A549 (cell line): Measurements from ENCODE around the gene SOS1. TPM values are rescaled to one million over a fixed set of nuclear protein-coding genes. Genes with fewer than 3 reads are reported as not detected.

Experiments used
- ATAC-seq, 2 experiments: fragments of 200-7000 bp in 1 of 2; fragments of >200 bp in 1 of 2; cut with Nextera tagmentation in 1 of 2; cut with Tn5 transposase in 1 of 2; 3 replicates each; pipeline versions ENCODE4 v1.8.0 to v1.9.1; 2018 to 2020; ENCODE audit warnings: mild to moderate bottlenecking in 1 of 2, moderate library complexity in 1 of 2
- CTCF ChIA-PET: fragments of 300-600 bp; sonication (Branson Sonifier 250); formaldehyde crosslinking; extraction: SDS; loops from one replicate; lab custom pipeline; 2021; ENCODE audit warnings: antibody characterized with exemption, inconsistent platforms; lab: Yijun Ruan, JAX
- POLR2A ChIA-PET: fragments of 350-600 bp; formaldehyde crosslinking; extraction: SDS; loops from one replicate; lab custom pipeline; 2021; ENCODE audit warnings: antibody characterized with exemption, inconsistent platforms; lab: Yijun Ruan, JAX
- DNase-seq, 2 experiments: peaks; one replicate each; pipeline versions ENCODE4 v3.0.0 to v3.0.0-alpha.2; 2011 to 2016; ENCODE audit warnings: low read depth in 1 of 2, low spot score in 1 of 2
- FAIRE-seq: peaks from 2 replicates; lab custom pipeline; 2011; peaks lifted over from hg19 to GRCh38; lab: Jason Lieb, UNC
- H3K27ac ChIP-seq, 2 experiments: fragments of >200 bp; sonication (Bioruptor Twin); formaldehyde crosslinking; 3 replicates each; pipeline ENCODE4 v1.5.1; 2016 to 2017
- H3K4me1 ChIP-seq: fragments of >200 bp; sonication (Bioruptor Twin); formaldehyde crosslinking; 3 replicates; pipeline ENCODE4 v1.6.1; 2016
- H3K4me2 ChIP-seq: fragments of >200 bp; sonication (Bioruptor Twin); formaldehyde crosslinking; 3 replicates; pipeline ENCODE4 v1.6.1; 2016
- H3K4me3 ChIP-seq: fragments of >200 bp; sonication (Bioruptor Twin); formaldehyde crosslinking; 3 replicates; pipeline ENCODE4 v1.5.1; 2016
- H3K9me3 ChIP-seq: fragments of >200 bp; sonication (Bioruptor Twin); formaldehyde crosslinking; 3 replicates; pipeline ENCODE4 v1.6.1; 2016
- ATOH8 ChIP-seq: fragments of 250-450 bp; sonication (Bioruptor Pico); IDR thresholded peaks from 2 replicates; pipeline ENCODE4 v1.5.0; 2020; ENCODE audit warnings: low read depth, mild to moderate bottlenecking, moderate library complexity
- CBX2 ChIP-seq: fragments of 200-600 bp; sonication (generic); IDR thresholded peaks from 2 replicates; pipeline ENCODE4 v1.6.1; 2016; ENCODE audit warnings: low read depth, mild to moderate bottlenecking, borderline replicate concordance
- CEBPB ChIP-seq, 2 experiments: fragments of >200 bp in 1 of 2; sonication (Bioruptor Twin) in 1 of 2; formaldehyde crosslinking in 1 of 2; IDR thresholded peaks; 2 replicates each; pipeline ENCODE4 v1.6.1; 2012 to 2016
- CTCF ChIP-seq: fragments of >200 bp; sonication (Bioruptor Twin); formaldehyde crosslinking; IDR thresholded peaks from 3 replicates; pipeline ENCODE4 v1.5.1; 2016
- EHMT2 ChIP-seq: fragments of 200-600 bp; sonication (generic); IDR thresholded peaks from 2 replicates; pipeline ENCODE4 v1.6.1; 2016; ENCODE audit warnings: antibody characterized with exemption, low read depth, mild to moderate bottlenecking, moderate library complexity
- EP300 ChIP-seq, 2 experiments: fragments of >200 bp; sonication (Bioruptor Twin); formaldehyde crosslinking; IDR thresholded peaks; 2 replicates in 1 of 2; 3 replicates in 1 of 2; pipeline ENCODE4 v1.6.1; 2016 to 2017
- ESRRA ChIP-seq: fragments of 150-350 bp; IDR thresholded peaks from 2 replicates; pipeline ENCODE4 v1.6.1; 2014; ENCODE audit warnings: mild to moderate bottlenecking, low read length, borderline replicate concordance
- FOSL2 ChIP-seq, 2 experiments: fragments of 450-650 bp in 1 of 2; fragments of >200 bp in 1 of 2; sonication (Bioruptor Twin) in 1 of 2; formaldehyde crosslinking; IDR thresholded peaks; 2 replicates each; pipeline versions ENCODE4 v1.5.0 to v1.6.1; 2016 to 2020; ENCODE audit warnings: mild to moderate bottlenecking in 1 of 2, moderate library complexity in 1 of 2
- HDAC2 ChIP-seq: fragments of 200-600 bp; sonication (generic); IDR thresholded peaks from 2 replicates; pipeline ENCODE4 v1.6.1; 2016
- HEYL ChIP-seq: fragments of 250-450 bp; sonication (Bioruptor Pico); IDR thresholded peaks from 2 replicates; pipeline ENCODE4 v1.8.0; 2021; ENCODE audit warnings: mild to moderate bottlenecking, moderate library complexity
- HOXB5 ChIP-seq: fragments of 250-450 bp; sonication (Bioruptor Pico); IDR thresholded peaks from 2 replicates; pipeline ENCODE4 v1.5.0; 2020; ENCODE audit warnings: mild to moderate bottlenecking, moderate library complexity
- KDM5A ChIP-seq: fragments of 200-600 bp; sonication (generic); IDR thresholded peaks from 2 replicates; pipeline ENCODE4 v1.6.1; 2016; ENCODE audit warnings: antibody characterized with exemption, mild to moderate bottlenecking
- MAFK ChIP-seq: fragments of 450-650 bp; IDR thresholded peaks from 2 replicates; pipeline ENCODE4 v1.6.1; 2014; ENCODE audit not compliant: partially characterized antibody
- MAX ChIP-seq: IDR thresholded peaks from 2 replicates; pipeline ENCODE4 v1.6.1; 2012
- NFE2L2 ChIP-seq: fragments of 150-350 bp; conservative IDR thresholded peaks from 2 replicates; pipeline ENCODE4 v1.6.1; 2014; ENCODE audit warnings: low read length
- PHF8 ChIP-seq: fragments of 200-600 bp; sonication (generic); IDR thresholded peaks from 2 replicates; pipeline ENCODE4 v1.6.1; 2016; ENCODE audit warnings: low read depth, mild to moderate bottlenecking, antibody characterized with exemption, moderate library complexity, borderline replicate concordance
- RCOR1 ChIP-seq: fragments of 150-350 bp; IDR thresholded peaks from 2 replicates; pipeline ENCODE4 v1.6.1; 2014; ENCODE audit warnings: antibody characterized with exemption, low read length, low read depth
- RFX5 ChIP-seq: fragments of 450-650 bp; IDR thresholded peaks from 2 replicates; pipeline ENCODE4 v1.7.1; 2014; ENCODE audit warnings: antibody characterized with exemption, mild to moderate bottlenecking, moderate library complexity
- RNF2 ChIP-seq: fragments of 200-600 bp; sonication (generic); IDR thresholded peaks from 2 replicates; pipeline ENCODE4 v1.6.1; 2016; ENCODE audit warnings: low read depth, mild to moderate bottlenecking, antibody characterized with exemption, moderate library complexity, borderline replicate concordance
- SMC3 ChIP-seq: fragments of >200 bp; sonication (Bioruptor Twin); formaldehyde crosslinking; IDR thresholded peaks from 3 replicates; pipeline ENCODE4 v1.6.1; 2018; ENCODE audit warnings: inconsistent platforms
- SREBF2 ChIP-seq: fragments of 450-650 bp; IDR thresholded peaks from 2 replicates; pipeline ENCODE4 v1.6.1; 2014; ENCODE audit warnings: mild to moderate bottlenecking, moderate library complexity
- ZFP36 ChIP-seq: fragments of 450-650 bp; IDR thresholded peaks from 2 replicates; pipeline ENCODE4 v1.6.1; 2014; ENCODE audit warnings: borderline replicate concordance; ENCODE audit not compliant: partially characterized antibody
- WGBS: methylation state at CpG from one replicate; pipeline ENCODE4 v1.1.6; 2017; ENCODE audit errors: missing lambda C conversion rate; 5-methylcytosine and 5-hydroxymethylcytosine counted together
- polyA plus RNA-seq, 4 experiments: library from polyadenylated mRNA; depleted of rRNA in 3 of 4; stranded (reverse); fragments of >200 nt; fragmentation: RNase III in 1 of 4; extraction: RNeasy Plus Mini Kit Qiagen cat#74134 plus additional on column Dnase treatment in 1 of 4; gene quantifications; 2 replicates in 3 of 4; 3 replicates in 1 of 4; pipeline ENCODE4 v1.2.3, GENCODE V29; 2011 to 2017

Gene SOS1
- polyA plus RNA-seq, 2 of the 4 experiments (the other 2 are of a cell fraction), result 19.6 to 48.9 TPM

- no peaks in the 10 kb centered on the region for H3K9me3 ChIP-seq
- H3K4me3 ChIP-seq, result no peak overlapping the region
- WGBS, result 28% methylated on average over 4 of the region's 4 CpGs
- H3K4me2 ChIP-seq, result peak overlapping the region; percentile 59
- CTCF ChIA-PET, result interaction anchor here (0.7 to 1.4 kb wide), 2 partner anchors 230 to 383 kb away, joined by 3 to 5 read pairs; no protein-coding TSS in a partner anchor
- TF ChIP-seq HOXB5 (CRISPR knock-in tag), result no peak
- no peak for TF ChIP-seq ZFP36
- no peak for TF ChIP-seq FOSL2 (IDR thresholded peaks at IDR 0.05)
- peak; percentile 75 for TF ChIP-seq FOSL2 (CRISPR knock-in tag; IDR thresholded peaks at IDR 0.05)
- TF ChIP-seq ATOH8 (CRISPR knock-in tag), result no peak
- TF ChIP-seq NFE2L2, result peak; percentile 69
- TF ChIP-seq RNF2, result no peak
- TF ChIP-seq HDAC2, result no peak
- no peak for TF ChIP-seq EHMT2
- TF ChIP-seq MAFK, result peak; percentile 100
- peak in 1 of 2 experiments; percentile 60; a peak in 1 of 4 replicates for TF ChIP-seq CEBPB (IDR thresholded peaks at IDR 0.05)
- TF ChIP-seq, all 56 proteins: peak for 4
- Histone ChIP-seq H3K27ac (peak overlapping the region; percentile 45 to 64), H3K4me1 (peaks cover 23% of the 10 kb centered on the region)
- ATAC-seq (peak; percentile 92), FAIRE-seq (no peak), DNase-seq (peak; percentile 19 to 85)
- POLR2A ChIA-PET, result no interaction called here
Measured at GRCh38 chr2:38997781-38998180, 123.1 kb downstream of the SOS1 start.

GRCh38 chr2:38991899-38992298 is 129.0 kb downstream of the SOS1 start:
- FAIRE-seq, result no peak
- ChIA-PET CTCF (interaction anchor here (0.6 to 1.8 kb wide), 2 partner anchors 44 to 635 kb away, joined by 3 to 4 read pairs; no protein-coding TSS in a partner anchor), POLR2A (no interaction called here)
- H3K9me3 ChIP-seq, result no peaks in the 10 kb centered on the region
- no peak for TF ChIP-seq CTCF
- no peak for TF ChIP-seq RCOR1
- TF ChIP-seq ATOH8 (CRISPR knock-in tag), result no peak
- TF ChIP-seq HDAC2, result no peak
- no peak for TF ChIP-seq SMC3
- TF ChIP-seq KDM5A, result no peak
- no peak overlapping the region for H3K4me2 ChIP-seq
- DNase-seq, result no peak
- H3K27ac ChIP-seq, result no peak overlapping the region
- 93% methylated on average over 2 of the region's 2 CpGs for WGBS
- peaks cover 3% of the 10 kb centered on the region; the same call in 2 of the 3 replicates for H3K4me1 ChIP-seq
- H3K4me3 ChIP-seq, result no peak overlapping the region
- ATAC-seq, result no peak; a peak in 1 of 6 replicates

GRCh38 chr2:38988716-38989115 is 132.1 kb downstream of the SOS1 start:
- Histone ChIP-seq H3K27ac (no peak overlapping the region), H3K9me3 (no peaks in the 10 kb centered on the region), H3K4me3 (no peak overlapping the region), H3K4me1 (no peaks in the 10 kb centered on the region), H3K4me2 (no peak overlapping the region)
- POLR2A ChIA-PET, result no interaction called here
- TF ChIP-seq HEYL, result no peak
- no peak for TF ChIP-seq PHF8
- no peak for TF ChIP-seq RFX5
- TF ChIP-seq RNF2, result no peak
- TF ChIP-seq ESRRA, result no peak
- no peak for TF ChIP-seq SREBF2
- no peak for TF ChIP-seq EP300 (IDR thresholded peaks at IDR 0.05)
- TF ChIP-seq MAX, result no peak
- TF ChIP-seq CBX2, result no peak
- DNase-seq, result no peak
- 95% methylated on average over 1 of the region's 1 CpG for WGBS
- FAIRE-seq, result peak; percentile 23
- CTCF ChIA-PET, result interaction anchor here (0.9 to 1.9 kb wide), 4 partner anchors 13 to 56 kb away, joined by 3 to 6 read pairs (median 3); no protein-coding TSS in a partner anchor
- ATAC-seq, result no peak
